Keratinocyte (primary cell): Measurements from ENCODE around the gene SUPT5H. TPM values are rescaled to one million over a fixed set of nuclear protein-coding genes. Genes with fewer than 3 reads are reported as not detected.

ENCODE experiments used
- DNase-seq: peaks from one replicate; pipeline ENCODE4 v3.0.0-alpha.2; 2011; ENCODE audit warnings: low read depth, missing footprints, low spot score
- FAIRE-seq: peaks from 2 replicates; lab custom pipeline; 2011; peaks lifted over from hg19 to GRCh38; lab: Jason Lieb, UNC
- H2AFZ ChIP-seq: 2 replicates; pipeline ENCODE4 v1.6.0; 2012; ENCODE audit warnings: low read length, control low read depth, inconsistent platforms; ENCODE audit not compliant: control insufficient read depth
- H3K27ac ChIP-seq: 2 replicates; pipeline ENCODE4 v1.5.1; 2011; ENCODE audit warnings: low read length; ENCODE audit not compliant: control insufficient read depth, insufficient read depth
- H3K27me3 ChIP-seq: 3 replicates; pipeline ENCODE4 v1.6.0; 2011; ENCODE audit warnings: low read length; ENCODE audit not compliant: control insufficient read depth, insufficient read depth; ENCODE audit errors: extremely low read depth
- H3K36me3 ChIP-seq, 2 experiments: 2 replicates in 1 of 2; 3 replicates in 1 of 2; pipeline ENCODE4 v1.5.1; 2011; ENCODE audit warnings: low read length in 2 of 2, mild to moderate bottlenecking in 1 of 2; ENCODE audit not compliant: control insufficient read depth in 2 of 2, insufficient read depth in 2 of 2; ENCODE audit errors: extremely low read depth in 1 of 2
- H3K4me1 ChIP-seq: 3 replicates; pipeline ENCODE4 v1.5.1; 2011; ENCODE audit warnings: low read length; ENCODE audit not compliant: control insufficient read depth, insufficient read depth; ENCODE audit errors: extremely low read depth
- H3K4me2 ChIP-seq: 3 replicates; pipeline ENCODE4 v1.6.0; 2011; ENCODE audit warnings: low read depth, low read length; ENCODE audit not compliant: control insufficient read depth, insufficient read depth; ENCODE audit errors: extremely low read depth
- H3K4me3 ChIP-seq, 3 experiments: fragments of 200-600 bp in 1 of 3; sonication (generic) in 1 of 3; 2 replicates in 2 of 3; 3 replicates in 1 of 3; pipeline ENCODE4 v1.5.1; 2011 to 2016; ENCODE audit warnings: low read length in 3 of 3, mild to moderate bottlenecking in 3 of 3, control low read depth in 2 of 3, inconsistent platforms in 1 of 3, low read depth in 1 of 3, mixed read lengths in 1 of 3, mixed run types in 1 of 3, moderate library complexity in 1 of 3; ENCODE audit not compliant: control insufficient read depth in 2 of 3, insufficient read depth in 2 of 3; ENCODE audit errors: extremely low read depth in 1 of 3
- H3K79me2 ChIP-seq: 2 replicates; pipeline ENCODE4 v1.6.0; 2012; ENCODE audit warnings: low read length; ENCODE audit not compliant: control insufficient read depth, insufficient read depth
- H3K9ac ChIP-seq: 3 replicates; pipeline ENCODE4 v1.6.0; 2011; ENCODE audit warnings: low read length; ENCODE audit not compliant: control insufficient read depth, insufficient read depth; ENCODE audit errors: extremely low read depth
- H3K9me1 ChIP-seq: 3 replicates; pipeline ENCODE4 v1.6.0; 2011; ENCODE audit warnings: low read length; ENCODE audit not compliant: control insufficient read depth, insufficient read depth; ENCODE audit errors: extremely low read depth
- H3K9me3 ChIP-seq: 2 replicates; pipeline ENCODE4 v1.5.1; 2012; ENCODE audit warnings: low read depth, low read length; ENCODE audit not compliant: control insufficient read depth
- H4K20me1 ChIP-seq: 3 replicates; pipeline ENCODE4 v1.6.0; 2011; ENCODE audit warnings: low read length; ENCODE audit not compliant: control insufficient read depth, insufficient read depth; ENCODE audit errors: extremely low read depth
- CTCF ChIP-seq, 3 experiments: IDR thresholded peaks in 1 of 3; conservative IDR thresholded peaks in 1 of 3; optimal IDR thresholded peaks in 1 of 3; 2 replicates in 2 of 3; 3 replicates in 1 of 3; pipeline versions ENCODE3 to v1.5.1; 2011; ENCODE audit warnings: low read length in 3 of 3, mild to moderate bottlenecking in 3 of 3, moderate library complexity in 2 of 3, control low read depth in 1 of 3, inconsistent platforms in 1 of 3; ENCODE audit not compliant: insufficient read depth in 2 of 3; ENCODE audit errors: extremely low read depth in 1 of 3
- EZH2 ChIP-seq: IDR thresholded peaks from one replicate; pipeline ENCODE4 v1.6.1; 2012; ENCODE audit warnings: inconsistent platforms, mild to moderate bottlenecking, low read length, moderate library complexity
- dilution Hi-C: fragments of 300-500 bp; cut with MboI; formaldehyde crosslinking; loops from one replicate; pipeline ENCODE4 v1.7.0; 2020; ENCODE audit warnings: low sequenced_read_pairs; ENCODE audit not compliant: extremely low pct_ligation_motif_present
- polyA plus RNA-seq, 5 experiments: library from polyadenylated mRNA; depleted of rRNA in 3 of 5; stranded (reverse) in 3 of 5; stranded (forward) in 1 of 5; unstranded in 1 of 5; fragments of >200 nt; gene quantifications; 1 replicate in 1 of 5; 2 replicates in 3 of 5; 3 replicates in 1 of 5; pipeline versions ENCODE4 v1.2.1 to v1.2.3, GENCODE V29; 2011 to 2012; ENCODE audit warnings: missing spikeins in 2 of 5, low read depth in 1 of 5, low replicate concordance in 1 of 5

SUPT5H gene
- polyA plus RNA-seq, 1 donor (not counting 4 experiments of a cell fraction or from before 2014, with no cell fraction given) = 63.2 TPM

GRCh38 chr19:39427707-39428106, 17.7 kb upstream of the SUPT5H start:
- dilution Hi-C loops = no loop called here
- no peak overlapping the region for H3K4me3 ChIP-seq

GRCh38 chr19:39428283-39429112, 16.9 kb upstream of the SUPT5H start:
- Histone ChIP-seq H3K4me1 (peaks cover 4% of the 10 kb centered on the region), H3K9ac (no peak overlapping the region), H2AFZ (no peak overlapping the region), H3K27ac (no peak overlapping the region), H3K36me3 (peaks cover 10 to 15% of the 10 kb centered on the region in 2 experiments), H3K27me3 (no peaks in the 10 kb centered on the region), H3K9me1 (peaks cover 3% of the 10 kb centered on the region), H4K20me1 (peaks cover 5% of the 10 kb centered on the region), H3K79me2 (peaks cover 6% of the 10 kb centered on the region), H3K4me3 (no peak overlapping the region), H3K9me3 (no peaks in the 10 kb centered on the region), H3K4me2 (no peak overlapping the region)
- TF ChIP-seq CTCF (optimal IDR thresholded peaks at IDR 0.05 in 1 of 3, IDR thresholded peaks at IDR 0.05 in 1 of 3, conservative IDR thresholded peaks at IDR 0.05 in 1 of 3; ENCODE audit: extremely low read depth in 1 of 3, insufficient read depth in 2 of 3, low read length in 3 of 3) (no peak), EZH2 (no peak)
- DNase-seq (no peak), FAIRE-seq (no peak)
- dilution Hi-C loops = no loop called here

More at GRCh38 chr19:39427707-39428106, 17.7 kb upstream of the SUPT5H start:
- Histone ChIP-seq H4K20me1 (peaks cover 3% of the 10 kb centered on the region), H3K9me3 (no peaks in the 10 kb centered on the region), H2AFZ (no peak overlapping the region), H3K4me2 (no peak overlapping the region), H3K79me2 (no peaks in the 10 kb centered on the region), H3K27ac (no peak overlapping the region), H3K4me1 (peaks cover 4% of the 10 kb centered on the region), H3K9ac (no peak overlapping the region), H3K27me3 (no peaks in the 10 kb centered on the region), H3K36me3 (peaks cover 2 to 8% of the 10 kb centered on the region in 2 experiments), H3K9me1 (peaks cover 3% of the 10 kb centered on the region)
- no peak for DNase-seq
- no peak for TF ChIP-seq EZH2
- TF ChIP-seq CTCF (optimal IDR thresholded peaks at IDR 0.05 in 1 of 3, IDR thresholded peaks at IDR 0.05 in 1 of 3, conservative IDR thresholded peaks at IDR 0.05 in 1 of 3; ENCODE audit: extremely low read depth in 1 of 3, insufficient read depth in 2 of 3, low read length in 3 of 3) = no peak
- FAIRE-seq = no peak
